ENCODE data around the gene SYNGAP1.

SYNGAP1 gene

GRCh38 chr6:33380272-33380981 lies 39.4 kb upstream of the SYNGAP1 start:
- Histone ChIP-seq H3K36me3 (replicated peaks; ENCODE audit: insufficient read depth, low read length) (no peaks in the 10 kb centered on the region), H3K4me3 (ENCODE audit: low read length) (no peak overlapping the region), H3K79me2 (ENCODE audit: low read length) (no peaks in the 10 kb centered on the region), H3K9me2 (replicated peaks; ENCODE audit: insufficient read depth, low read length) (no peaks in the 10 kb centered on the region), H2AFZ (ENCODE audit: low read length) (no peak overlapping the region), H3K4me2 (ENCODE audit: low read depth, low read length) (no peak overlapping the region), H3K4me1 (ENCODE audit: low read length) (no peaks in the 10 kb centered on the region), H3K27me3 (replicated peaks; ENCODE audit: insufficient read depth, low read length) (no peaks in the 10 kb centered on the region), H4K20me1 (ENCODE audit: insufficient read depth, low read length) (no peaks in the 10 kb centered on the region), H3K9ac (ENCODE audit: low read length) (no peak overlapping the region), H3K27ac (ENCODE audit: low read length) (no peak overlapping the region), H3F3A (ENCODE audit: insufficient read depth, low read length) (no peaks in the 10 kb centered on the region), H3K9me3 (replicated peaks; ENCODE audit: insufficient read depth, low read length) (no peaks in the 10 kb centered on the region)
- no peak for TF ChIP-seq EZH2phosphoT487 (IDR thresholded peaks at IDR 0.05; ENCODE audit: low read length)
- TF ChIP-seq CTCF (IDR thresholded peaks at IDR 0.05; ENCODE audit: low read length): no peak
- TF ChIP-seq EZH2 (optimal IDR thresholded peaks at IDR 0.05; ENCODE audit: low read depth, low read length): no peak
- no peak for DNase-seq

GRCh38 chr6:33383427-33384185 lies 36.3 kb upstream of the SYNGAP1 start:
- H4K20me1 ChIP-seq (ENCODE audit: insufficient read depth, low read length): no peaks in the 10 kb centered on the region

GRCh38 chr6:33384581-33385020 lies 35.3 kb upstream of the SYNGAP1 start:
- Histone ChIP-seq H3K9me3 (replicated peaks; ENCODE audit: insufficient read depth, low read length) (no peaks in the 10 kb centered on the region), H2AFZ (ENCODE audit: low read length) (no peak overlapping the region), H3K36me3 (replicated peaks; ENCODE audit: insufficient read depth, low read length) (no peaks in the 10 kb centered on the region), H4K20me1 (ENCODE audit: insufficient read depth, low read length) (no peaks in the 10 kb centered on the region), H3K4me1 (ENCODE audit: low read length) (no peaks in the 10 kb centered on the region), H3K4me3 (ENCODE audit: low read length) (no peak overlapping the region), H3K4me2 (ENCODE audit: low read depth, low read length) (no peak overlapping the region), H3K27me3 (replicated peaks; ENCODE audit: insufficient read depth, low read length) (no peaks in the 10 kb centered on the region), H3K9me2 (replicated peaks; ENCODE audit: insufficient read depth, low read length) (no peaks in the 10 kb centered on the region), H3K27ac (ENCODE audit: low read length) (no peak overlapping the region), H3K9ac (ENCODE audit: low read length) (no peak overlapping the region), H3F3A (ENCODE audit: insufficient read depth, low read length) (no peaks in the 10 kb centered on the region), H3K79me2 (ENCODE audit: low read length) (no peaks in the 10 kb centered on the region)
- no peak for TF ChIP-seq EZH2 (optimal IDR thresholded peaks at IDR 0.05; ENCODE audit: low read depth, low read length)
- no peak for TF ChIP-seq CTCF (IDR thresholded peaks at IDR 0.05; ENCODE audit: low read length)
- TF ChIP-seq EZH2phosphoT487 (IDR thresholded peaks at IDR 0.05; ENCODE audit: low read length): no peak
- no peak for DNase-seq

More at GRCh38 chr6:33383427-33384185, 36.3 kb upstream of the SYNGAP1 start:
- TF ChIP-seq EZH2phosphoT487 (IDR thresholded peaks at IDR 0.05; ENCODE audit: low read length) (no peak), CTCF (IDR thresholded peaks at IDR 0.05; ENCODE audit: low read length) (no peak), EZH2 (optimal IDR thresholded peaks at IDR 0.05; ENCODE audit: low read depth, low read length) (no peak)
- H3K27me3 ChIP-seq (replicated peaks; ENCODE audit: insufficient read depth, low read length): no peaks in the 10 kb centered on the region
- no peak overlapping the region for H2AFZ ChIP-seq (ENCODE audit: low read length)
- H3K27ac ChIP-seq (ENCODE audit: low read length): no peak overlapping the region
- DNase-seq: no peak
- no peak overlapping the region for H3K9ac ChIP-seq (ENCODE audit: low read length)
- H3K79me2 ChIP-seq (ENCODE audit: low read length): no peaks in the 10 kb centered on the region
- H3F3A ChIP-seq (ENCODE audit: insufficient read depth, low read length): no peaks in the 10 kb centered on the region
- no peaks in the 10 kb centered on the region for H3K4me1 ChIP-seq (ENCODE audit: low read length)
- no peak overlapping the region for H3K4me3 ChIP-seq (ENCODE audit: low read length)
- H3K4me2 ChIP-seq (ENCODE audit: low read depth, low read length): no peak overlapping the region
- H3K36me3 ChIP-seq (replicated peaks; ENCODE audit: insufficient read depth, low read length): no peaks in the 10 kb centered on the region
- H3K9me3 ChIP-seq (replicated peaks; ENCODE audit: insufficient read depth, low read length): no peaks in the 10 kb centered on the region
- no peaks in the 10 kb centered on the region for H3K9me2 ChIP-seq (replicated peaks; ENCODE audit: insufficient read depth, low read length)

All from MM.1S (cell line).